GM19043 (cell line): Measurements from ENCODE around the gene ANP32B.

Source experiments
- ATAC-seq: cut with Tn5 transposase; IDR thresholded peaks from one replicate; pipeline ENCODE4 v1.9.1; 2021; ENCODE audit warnings: low read depth; ENCODE audit not compliant: unreplicated experiment

Gene ANP32B

GRCh38 chr9:98056269-98057137, 73.4 kb downstream of the ANP32B start, which contains the start of gene NANS:
Gene NANS, plus strand, starts transcription at chr9:98056732. Its CDS starts 77 bp downstream, at chr9:98056809.
- ATAC-seq: peak; percentile 96

DNA sequence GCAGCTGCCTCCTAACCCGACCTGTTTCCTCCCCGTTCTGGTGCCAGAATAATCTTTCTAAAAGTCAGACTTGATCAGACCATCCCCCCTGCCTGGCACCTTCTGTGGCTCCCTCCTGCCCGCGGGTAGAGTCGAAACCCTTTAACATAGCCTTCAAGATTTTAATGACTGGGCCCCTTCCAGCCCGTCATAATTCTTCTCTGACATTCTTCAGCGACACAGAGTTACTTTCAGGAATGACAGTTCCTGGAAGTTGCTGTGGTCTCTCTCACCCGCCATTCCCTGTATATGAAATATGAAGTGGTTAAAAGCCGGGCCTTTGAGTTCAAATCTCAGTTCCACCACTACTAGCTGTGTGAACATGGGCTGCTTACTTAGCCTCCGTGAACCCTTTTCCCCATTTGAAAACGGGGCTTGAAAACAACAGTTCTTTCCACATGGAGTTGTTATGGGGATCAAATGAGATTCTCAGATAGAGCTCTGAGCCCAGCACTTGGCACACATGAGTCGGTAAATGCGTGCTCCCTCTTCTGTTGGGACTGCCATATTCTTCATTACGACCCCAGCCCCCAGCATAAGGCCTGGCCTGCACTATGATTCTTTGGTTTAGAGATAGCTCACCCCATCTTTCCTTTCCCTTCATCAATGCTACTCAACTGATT, 74.1 kb downstream of the ANP32B start:
- no peak for ATAC-seq

DNA sequence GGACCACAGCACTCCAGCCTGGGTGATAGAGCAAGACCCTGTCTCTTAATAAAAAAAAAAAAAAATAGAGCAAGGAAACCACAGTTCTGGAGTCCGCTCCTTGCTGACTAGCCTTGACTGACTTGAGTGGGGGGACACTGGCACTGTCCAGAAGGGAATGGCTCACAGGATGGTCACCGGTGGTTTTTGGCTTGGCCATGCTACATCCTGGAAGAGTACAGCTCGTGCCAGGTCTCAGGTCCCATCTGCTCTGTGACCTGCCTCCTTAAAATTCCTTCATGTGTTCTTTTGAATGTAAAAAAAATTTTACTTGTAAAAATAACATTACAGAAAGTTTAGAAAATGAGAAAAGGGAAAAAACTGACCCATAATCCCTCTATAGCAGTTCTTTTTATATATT, 79.0 kb downstream of the ANP32B start:
- ATAC-seq: no peak

DNA sequence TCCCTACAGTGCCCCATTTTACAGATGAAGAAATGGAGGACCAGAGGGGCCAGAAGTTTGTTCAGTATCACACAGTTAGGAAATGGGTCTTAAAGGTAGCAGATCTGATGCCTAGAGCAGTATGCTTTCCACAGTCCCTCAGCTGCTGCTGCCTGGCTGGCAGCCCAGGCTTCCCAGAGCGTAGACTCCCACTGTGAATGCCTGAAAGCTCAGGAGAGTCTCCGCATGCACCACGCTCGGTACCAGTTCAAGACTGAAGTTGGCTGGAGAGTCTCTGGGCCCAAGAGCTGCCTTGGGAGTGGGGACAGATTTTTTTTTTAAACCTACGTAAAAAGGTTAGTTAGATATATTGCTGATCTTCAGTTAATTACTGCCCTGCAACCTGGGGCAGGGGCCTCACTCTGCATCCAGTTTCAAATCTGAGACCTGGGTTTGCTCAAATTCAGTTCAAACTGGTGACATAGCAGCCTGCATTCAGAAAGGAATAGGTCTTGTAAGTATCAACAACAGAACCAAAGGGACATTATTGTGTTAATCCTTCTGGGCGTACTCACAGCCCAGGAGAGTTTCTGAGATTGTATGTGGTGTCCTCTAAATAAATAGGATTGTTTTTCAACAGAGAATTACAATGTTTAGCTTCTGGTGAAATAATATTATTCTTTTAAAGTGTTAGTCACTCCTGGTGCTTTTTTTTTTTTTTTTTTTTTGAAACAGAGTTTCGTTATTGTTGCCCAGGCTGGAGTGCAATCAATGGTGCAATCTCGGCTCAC, 81.7 kb downstream of the ANP32B start:
- ATAC-seq: no peak
